ENCODE data around the gene CDIPT. TPM values are rescaled to one million over a fixed set of nuclear protein-coding genes. Genes with fewer than 3 reads are reported as not detected.
A peak's percentile ranks its signal among the peaks of the same experiment; 100 is the strongest.

Gene CDIPT
- total and polyA plus RNA-seq, 2 of the 4 experiments (the other 2 are of a cell fraction) = 47.1 to 100 TPM

DNA sequence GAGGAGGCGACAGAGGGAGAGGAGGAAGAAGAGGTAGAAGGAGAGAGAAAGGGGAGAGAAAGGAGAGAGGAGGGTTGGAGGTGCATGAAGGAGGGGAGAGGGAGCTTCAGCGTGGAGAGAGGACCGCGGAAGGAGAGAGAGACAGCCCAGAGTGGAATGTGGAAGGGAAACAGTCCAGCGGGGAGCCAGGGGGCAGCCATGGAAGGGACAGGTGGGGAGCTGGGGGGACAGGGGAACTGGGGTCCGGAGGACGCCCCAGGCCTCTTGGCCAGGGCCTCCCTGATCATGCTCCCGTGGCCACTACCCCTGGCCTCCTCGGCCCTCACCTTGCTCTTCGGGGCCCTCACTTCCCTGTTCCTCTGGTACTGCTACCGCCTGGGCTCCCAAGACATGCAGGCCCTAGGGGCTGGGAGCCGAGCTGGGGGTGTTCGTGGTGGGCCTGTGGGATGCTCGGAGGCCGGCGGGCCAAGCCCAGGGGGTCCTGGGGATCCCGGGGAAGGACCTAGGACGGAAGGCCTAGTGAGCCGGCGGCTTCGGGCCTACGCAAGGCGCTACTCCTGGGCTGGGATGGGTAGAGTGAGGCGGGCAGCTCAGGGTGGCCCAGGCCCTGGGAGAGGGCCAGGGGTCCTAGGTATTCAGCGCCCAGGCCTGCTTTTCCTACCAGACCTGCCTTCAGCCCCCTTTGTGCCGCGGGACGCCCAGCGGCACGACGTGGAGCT lies 38.0 kb upstream of the CDIPT start:
- peaks cover 5% of the 10 kb centered on the region; the same call in 1 of the 2 replicates for H3K27me3 ChIP-seq (ENCODE audit: control insufficient read depth, insufficient read depth, low read length)
- H3K4me2 ChIP-seq (ENCODE audit: low read depth, low read length) = peak overlapping the region; percentile 82
- peak overlapping the region; percentile 64 for H2AK5ac ChIP-seq (ENCODE audit: low read depth, low read length)
- peak overlapping the region; percentile 84 for H3K9ac ChIP-seq (ENCODE audit: low read depth, low read length)
- DNase-seq (no peak), ATAC-seq (ENCODE audit: low read depth) (peak; percentile 3)
- peak overlapping the region; percentile 97 for H2AFZ ChIP-seq (replicated peaks; ENCODE audit: low read length, poor library complexity)
- ChIA-PET POLR2A (ENCODE audit: unreplicated experiment) (interaction anchor here (0.5 to 1.4 kb wide), 3 partner anchors 15 to 186 kb away, joined by 3 to 8 read pairs (median 6); partner anchors contain the start of gene KCTD13), CTCF (no interaction called here)
- no peaks in the 10 kb centered on the region for H3K9me3 ChIP-seq (ENCODE audit: control insufficient read depth, insufficient read depth, low read length)
- peaks cover 10% of the 10 kb centered on the region for H3K4me1 ChIP-seq (ENCODE audit: control insufficient read depth, insufficient read depth, low read length)
- no peak overlapping the region for H2BK20ac ChIP-seq (ENCODE audit: low read depth, low read length)
- peak overlapping the region; percentile 70 for H4K91ac ChIP-seq (ENCODE audit: insufficient read depth, low read depth, low read length)
- 60% methylated on average over 13 of the region's 31 CpGs; no CpG with 5 or more reads in 1 of the 2 experiments for WGBS, 2 experiments (ENCODE audit: extremely low coverage in 2 of 2, insufficient read length in 1 of 2)
- peak overlapping the region; percentile 88 for H3K27ac ChIP-seq (ENCODE audit: insufficient read depth, low read length)
- H3K56ac ChIP-seq (ENCODE audit: extremely low read depth, insufficient read depth, low read length) = peak overlapping the region; percentile 70
- no TSS peak for BruUV-seq (replicated peaks)
- intact Hi-C loops (cut with micrococcal nuclease) = loop anchor here (1.0 kb wide), 2 partner anchors 43 to 72 kb away; partner anchors contain the start of gene TAOK2
- peak overlapping the region; percentile 96 for H3K23ac ChIP-seq (ENCODE audit: low read depth, low read length)
- in situ Hi-C loops (cut with MboI; ENCODE audit: low sequenced_read_pairs) = no loop called here
- H3K36me3 ChIP-seq (ENCODE audit: control insufficient read depth, insufficient read depth, low read length) = peaks cover 8% of the 10 kb centered on the region; the same call in 1 of the 2 replicates
- peak overlapping the region; percentile 93 for H3K14ac ChIP-seq (replicated peaks; ENCODE audit: low read depth, low read length)
- dilution Hi-C loops (cut with HindIII; ENCODE audit: low sequenced_read_pairs, unreplicated experiment) = no loop called here
- peak overlapping the region; percentile 83 for H3K4ac ChIP-seq (ENCODE audit: low read depth, low read length)
- peaks cover 13 to 31% of the 10 kb centered on the region in 2 experiments for H3K79me1 ChIP-seq (ENCODE audit: low read depth in 1 of 2, low read length in 2 of 2)
- peak overlapping the region; percentile 15; the same call in 1 of the 2 replicates for H4K5ac ChIP-seq (ENCODE audit: low read depth, low read length)
- TF ChIP-seq RCOR1 (IDR thresholded peaks at IDR 0.05; ENCODE audit: insufficient replicate concordance, low read length) (no peak), RAD21 (IDR thresholded peaks at IDR 0.05; ENCODE audit: low read length) (no peak), CEBPB (IDR thresholded peaks at IDR 0.05; ENCODE audit: low read depth, low read length) (no peak), POLR2A (IDR thresholded peaks at IDR 0.05; ENCODE audit: low read depth, low read length) (no peak), BHLHE40 (IDR thresholded peaks at IDR 0.05; ENCODE audit: low read depth, low read length) (no peak), MXI1 (IDR thresholded peaks at IDR 0.05; ENCODE audit: borderline replicate concordance, low read depth, low read length) (no peak), CHD1 (IDR thresholded peaks at IDR 0.05; ENCODE audit: low read depth, low read length) (no peak), FOS (IDR thresholded peaks at IDR 0.05; ENCODE audit: low read depth, low read length) (no peak), SMC3 (IDR thresholded peaks at IDR 0.05; ENCODE audit: low read depth, low read length) (no peak)
- TF ChIP-seq, protein P1, sequence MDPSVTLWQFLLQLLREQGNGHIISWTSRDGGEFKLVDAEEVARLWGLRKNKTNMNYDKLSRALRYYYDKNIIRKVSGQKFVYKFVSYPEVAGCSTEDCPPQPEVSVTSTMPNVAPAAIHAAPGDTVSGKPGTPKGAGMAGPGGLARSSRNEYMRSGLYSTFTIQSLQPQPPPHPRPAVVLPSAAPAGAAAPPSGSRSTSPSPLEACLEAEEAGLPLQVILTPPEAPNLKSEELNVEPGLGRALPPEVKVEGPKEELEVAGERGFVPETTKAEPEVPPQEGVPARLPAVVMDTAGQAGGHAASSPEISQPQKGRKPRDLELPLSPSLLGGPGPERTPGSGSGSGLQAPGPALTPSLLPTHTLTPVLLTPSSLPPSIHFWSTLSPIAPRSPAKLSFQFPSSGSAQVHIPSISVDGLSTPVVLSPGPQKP (IDR thresholded peaks at IDR 0.05; ENCODE audit: borderline replicate concordance, low read depth, low read length) = no peak
- H2AK9ac ChIP-seq (replicated peaks; ENCODE audit: low read depth, low read length, poor library complexity) = peak overlapping the region; percentile 96
- H3K9me1 ChIP-seq (ENCODE audit: insufficient read depth, low read length) = peaks cover 12% of the 10 kb centered on the region
- H3K4me3 ChIP-seq (ENCODE audit: insufficient read depth, low read depth, low read length) = peak overlapping the region; percentile 87
- H2BK5ac ChIP-seq (ENCODE audit: low read depth, low read length, poor library complexity, severe bottlenecking) = peak overlapping the region; percentile 87
- H4K8ac ChIP-seq (ENCODE audit: low read depth in 2 of 2, low read length in 2 of 2) = peak overlapping the region; percentile 37 to 60; a peak in 2 of 4 replicates
- peaks cover 10% of the 10 kb centered on the region for H4K20me1 ChIP-seq (ENCODE audit: insufficient read depth, low read length)
- H3K18ac ChIP-seq (ENCODE audit: low read depth, low read length) = peak overlapping the region; percentile 45; the same call in 1 of the 2 replicates
- peak overlapping the region; percentile 64; the same call in 1 of the 3 replicates for H2BK15ac ChIP-seq (ENCODE audit: low read depth, low read length)
- H2BK120ac ChIP-seq (ENCODE audit: low read depth, low read length) = no peak overlapping the region

Measured in IMR-90 (cell line).